ENCODE data around the gene CCT8L2.
"Not testable (repeated sequence)": the region's sequence is repeated elsewhere in the genome, so short reads cannot be mapped to it uniquely, and the experiment has no call there.

DNA sequence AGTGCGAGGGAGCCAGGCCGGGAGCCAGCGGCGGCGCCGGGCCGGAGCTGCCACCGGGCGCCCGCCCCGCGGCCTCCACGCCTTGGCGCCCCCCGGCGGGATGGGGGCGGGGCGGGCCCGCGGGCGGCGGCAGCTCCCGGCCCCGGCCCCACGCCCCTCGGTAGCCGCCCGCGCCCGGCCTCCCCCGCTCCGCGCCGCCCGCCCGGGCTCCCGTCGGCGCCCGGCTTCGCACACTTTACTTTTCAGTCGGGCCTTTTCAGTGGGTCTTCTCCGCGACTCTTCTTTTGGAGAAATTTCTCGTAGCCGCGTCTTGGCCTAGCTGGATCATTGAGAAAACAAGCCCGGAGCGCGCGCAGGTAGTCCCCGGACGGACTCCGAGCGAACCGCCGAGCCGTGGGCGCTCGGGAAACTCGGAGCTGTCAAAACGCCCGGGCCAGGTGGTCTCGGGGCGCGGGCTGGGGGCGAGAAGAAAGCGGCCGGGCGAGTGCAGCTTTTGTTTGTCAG is 9.7 kb upstream of the CCT8L2 start:
- TF ChIP-seq, protein P1, sequence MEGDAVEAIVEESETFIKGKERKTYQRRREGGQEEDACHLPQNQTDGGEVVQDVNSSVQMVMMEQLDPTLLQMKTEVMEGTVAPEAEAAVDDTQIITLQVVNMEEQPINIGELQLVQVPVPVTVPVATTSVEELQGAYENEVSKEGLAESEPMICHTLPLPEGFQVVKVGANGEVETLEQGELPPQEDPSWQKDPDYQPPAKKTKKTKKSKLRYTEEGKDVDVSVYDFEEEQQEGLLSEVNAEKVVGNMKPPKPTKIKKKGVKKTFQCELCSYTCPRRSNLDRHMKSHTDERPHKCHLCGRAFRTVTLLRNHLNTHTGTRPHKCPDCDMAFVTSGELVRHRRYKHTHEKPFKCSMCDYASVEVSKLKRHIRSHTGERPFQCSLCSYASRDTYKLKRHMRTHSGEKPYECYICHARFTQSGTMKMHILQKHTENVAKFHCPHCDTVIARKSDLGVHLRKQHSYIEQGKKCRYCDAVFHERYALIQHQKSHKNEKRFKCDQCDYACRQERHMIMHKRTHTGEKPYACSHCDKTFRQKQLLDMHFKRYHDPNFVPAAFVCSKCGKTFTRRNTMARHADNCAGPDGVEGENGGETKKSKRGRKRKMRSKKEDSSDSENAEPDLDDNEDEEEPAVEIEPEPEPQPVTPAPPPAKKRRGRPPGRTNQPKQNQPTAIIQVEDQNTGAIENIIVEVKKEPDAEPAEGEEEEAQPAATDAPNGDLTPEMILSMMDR (IDR thresholded peaks at IDR 0.05; ENCODE audit: low read length) = not testable (repeated sequence)
- TF ChIP-seq EZH2 (IDR thresholded peaks at IDR 0.05; ENCODE audit: borderline replicate concordance, low read length) = not testable (repeated sequence)

All from OCI-LY1 (cell line).